Liver (tissue), 9 donors: ENCODE measurements around the gene CYP4Z1. TPM values are rescaled to one million over a fixed set of nuclear protein-coding genes. Genes with fewer than 3 reads are reported as not detected.
"Not testable (repeated sequence)": the region's sequence is repeated elsewhere in the genome, so short reads cannot be mapped to it uniquely, and the experiment has no call there.

Source experiments
- DNase-seq: peaks from one replicate; pipeline ENCODE4 v3.0.0-alpha.2; 2017; ENCODE audit warnings: low spot score
- H3K27ac ChIP-seq, 2 donors: one replicate each; pipeline ENCODE4 v1.7.0; 2013; ENCODE audit warnings: inconsistent platforms in 2 of 2, low read length in 2 of 2, control low read depth in 1 of 2, low read depth in 1 of 2, mild to moderate bottlenecking in 1 of 2
- H3K27me3 ChIP-seq, 4 donors: one replicate each; pipeline versions ENCODE4 v1.6.1 to v1.7.0; 2013; ENCODE audit warnings: low read length in 3 of 4, inconsistent platforms in 1 of 4, mild to moderate bottlenecking in 1 of 4, moderate library complexity in 1 of 4; ENCODE audit not compliant: control insufficient read depth in 4 of 4, insufficient read depth in 4 of 4
- H3K36me3 ChIP-seq, 4 donors: one replicate each; pipeline versions ENCODE4 v1.6.1 to v1.7.0; 2013; ENCODE audit warnings: low read length in 3 of 4, mild to moderate bottlenecking in 3 of 4, low read depth in 1 of 4, moderate library complexity in 1 of 4; ENCODE audit not compliant: control insufficient read depth in 4 of 4, insufficient read depth in 3 of 4
- H3K4me1 ChIP-seq, 4 donors: one replicate each; pipeline versions ENCODE4 v1.6.1 to v1.7.0; 2013; ENCODE audit warnings: low read length in 3 of 4, mild to moderate bottlenecking in 3 of 4, moderate library complexity in 1 of 4; ENCODE audit not compliant: control insufficient read depth in 4 of 4, insufficient read depth in 4 of 4
- H3K4me3 ChIP-seq, 3 donors: one replicate each; pipeline versions ENCODE4 v1.6.1 to v1.7.0; 2013; ENCODE audit warnings: low read length in 3 of 3, control low read depth in 1 of 3, low read depth in 1 of 3, mild to moderate bottlenecking in 1 of 3
- H3K9ac ChIP-seq, 2 donors: one replicate each; pipeline ENCODE4 v1.7.0; 2013; ENCODE audit warnings: low read length in 2 of 2, mild to moderate bottlenecking in 2 of 2, moderate library complexity in 2 of 2, control low read depth in 1 of 2, low read depth in 1 of 2
- H3K9me3 ChIP-seq, 4 donors: one replicate each; pipeline versions ENCODE4 v1.6.1 to v1.7.0; 2013; ENCODE audit warnings: low read length in 3 of 4; ENCODE audit not compliant: control insufficient read depth in 4 of 4
- ATF3 ChIP-seq: IDR thresholded peaks from 2 replicates; pipeline ENCODE4 v1.6.1; 2016; ENCODE audit warnings: antibody characterized with exemption
- CTCF ChIP-seq: fragments of 150-350 bp; IDR thresholded peaks from 2 replicates; pipeline ENCODE4 v1.5.1; 2017; ENCODE audit warnings: improper control_type of control experiment, low read depth, low read length; ENCODE audit not compliant: missing input control
- EGR1 ChIP-seq, 2 donors: IDR thresholded peaks; 2 replicates each; pipeline ENCODE4 v1.6.1; 2016 to 2018; ENCODE audit warnings: antibody characterized with exemption in 2 of 2, low read depth in 2 of 2
- FOXA1 ChIP-seq: IDR thresholded peaks from 2 replicates; pipeline ENCODE4 v1.6.1; 2016; ENCODE audit warnings: antibody characterized with exemption
- FOXA2 ChIP-seq: IDR thresholded peaks from 2 replicates; pipeline ENCODE4 v1.6.1; 2016; ENCODE audit warnings: antibody characterized with exemption
- GABPA ChIP-seq, 2 donors: IDR thresholded peaks in 1 of 2; conservative IDR thresholded peaks in 1 of 2; 2 replicates each; pipeline ENCODE4 v1.6.1; 2016; ENCODE audit warnings: antibody characterized with exemption in 2 of 2, mild to moderate bottlenecking in 1 of 2, moderate library complexity in 1 of 2
- HNF4A ChIP-seq, 2 donors: conservative IDR thresholded peaks; 2 replicates each; pipeline ENCODE4 v1.6.1; 2016; ENCODE audit warnings: antibody characterized with exemption in 2 of 2, mild to moderate bottlenecking in 2 of 2
- HNF4G ChIP-seq: IDR thresholded peaks from 2 replicates; pipeline ENCODE4 v1.6.1; 2016; ENCODE audit warnings: antibody characterized with exemption
- JUND ChIP-seq, 2 donors: IDR thresholded peaks; 2 replicates each; pipeline ENCODE4 v1.6.1; 2016; ENCODE audit warnings: antibody characterized with exemption in 2 of 2
- MAX ChIP-seq: IDR thresholded peaks from 2 replicates; pipeline ENCODE4 v1.6.1; 2016; ENCODE audit warnings: antibody characterized with exemption
- NR2F2 ChIP-seq: IDR thresholded peaks from 2 replicates; pipeline ENCODE4 v1.6.1; 2016; ENCODE audit warnings: antibody characterized with exemption
- RAD21 ChIP-seq, 2 donors: IDR thresholded peaks; 2 replicates each; pipeline ENCODE4 v1.6.1; 2016; ENCODE audit warnings: antibody characterized with exemption in 2 of 2, mild to moderate bottlenecking in 2 of 2
- REST ChIP-seq: IDR thresholded peaks from 2 replicates; pipeline ENCODE4 v1.6.1; 2016; ENCODE audit warnings: antibody characterized with exemption, mild to moderate bottlenecking
- RXRA ChIP-seq, 2 donors: IDR thresholded peaks; 2 replicates each; pipeline ENCODE4 v1.6.1; 2017 to 2018; ENCODE audit warnings: antibody characterized with exemption in 2 of 2, mild to moderate bottlenecking in 1 of 2
- SP1 ChIP-seq: IDR thresholded peaks from 2 replicates; pipeline ENCODE4 v1.6.1; 2018; ENCODE audit warnings: antibody characterized with exemption, mild to moderate bottlenecking
- YY1 ChIP-seq: IDR thresholded peaks from 2 replicates; pipeline ENCODE4 v1.6.1; 2016; ENCODE audit warnings: antibody characterized with exemption, mild to moderate bottlenecking
- ZBTB33 ChIP-seq: IDR thresholded peaks from 2 replicates; pipeline ENCODE4 v1.6.1; 2016; ENCODE audit warnings: antibody characterized with exemption
- WGBS: extraction: QIAGEN DNeasy Blood & Tissue Kit; methylation state at CpG from one replicate; pipeline ENCODE4 v1.1.7; 2013; 5-methylcytosine and 5-hydroxymethylcytosine counted together
- polyA plus RNA-seq, 2 donors: library from polyadenylated mRNA; stranded (reverse) in 1 of 2; unstranded in 1 of 2; fragments of 200-250 nt in 1 of 2; fragments of >200 nt in 1 of 2; fragmentation: Nextera tagmentation in 1 of 2; extraction: Ambion mirVana in 1 of 2; gene quantifications; one replicate each; pipeline versions ENCODE4 v1.2.1 to v1.2.3, GENCODE V29; 2013 to 2015
- total RNA-seq, 2 donors: library from RNA; depleted of rRNA; stranded (reverse); fragments of >200 nt; gene quantifications; one replicate each; pipeline ENCODE4 v1.2.3, GENCODE V29; 2014
- donor health status: healthy.
- donor health status: healthy.
- donor health status: healthy.
- donor health status: healthy.
- donor health status: healthy.

The CYP4Z1 gene
- total and polyA plus RNA-seq, 4 donors = 0.09 to 0.50 (median 0.20) TPM

- Histone ChIP-seq H3K4me3 (no peak overlapping the region), H3K4me1 (peaks cover 7 to 36% (median 20%) of the 10 kb centered on the region in 4 donors), H3K9ac (no peak overlapping the region), H3K27ac (peak overlapping the region; percentile 80 to 81), H3K27me3 (no peaks in the 10 kb centered on the region), H3K36me3 (no peaks in the 10 kb centered on the region), H3K9me3 (no peaks in the 10 kb centered on the region)
- TF ChIP-seq FOXA1 (no peak), ZBTB33 (no peak), HNF4A (conservative IDR thresholded peaks at IDR 0.05) (no peak), HNF4G (no peak), CTCF (no peak), JUND (IDR thresholded peaks at IDR 0.05) (no peak), RAD21 (IDR thresholded peaks at IDR 0.05) (no peak), ATF3 (no peak), EGR1 (IDR thresholded peaks at IDR 0.05; ENCODE audit: low read depth in 2 of 2) (no peak), FOXA2 (no peak), YY1 (no peak), MAX (no peak), GABPA (IDR thresholded peaks at IDR 0.05 in 1 of 2, conservative IDR thresholded peaks at IDR 0.05 in 1 of 2) (no peak)
- WGBS = 96% methylated on average over 1 of the region's 1 CpG
- no peak for DNase-seq
Observed at GRCh38 chr1:47128221-47128620, 61.2 kb downstream of the CYP4Z1 start.

GRCh38 chr1:47128854-47129253, 61.8 kb downstream of the CYP4Z1 start:
- not testable (repeated sequence) for H3K27me3 ChIP-seq, H3K9me3 ChIP-seq, H3K4me3 ChIP-seq, H3K9ac ChIP-seq, H3K36me3 ChIP-seq
- TF ChIP-seq FOXA1 (peak; percentile 65), HNF4G (peak; percentile 93), REST (peak; percentile 79), FOXA2 (peak; percentile 80), YY1 (peak; percentile 81), MAX (peak; percentile 78), HNF4A (conservative IDR thresholded peaks at IDR 0.05) (peak; percentile 96 to 97), ZBTB33 (peak; percentile 86), JUND (IDR thresholded peaks at IDR 0.05) (peak in 1 of 2 donors; percentile 79), GABPA (IDR thresholded peaks at IDR 0.05 in 1 of 2, conservative IDR thresholded peaks at IDR 0.05 in 1 of 2) (peak in 1 of 2 donors; percentile 59), RXRA (IDR thresholded peaks at IDR 0.05) (peak; percentile 98 to 99), NR2F2 (peak; percentile 22), EGR1 (IDR thresholded peaks at IDR 0.05; ENCODE audit: low read depth in 2 of 2) (peak; percentile 45 to 82), SP1 (peak; percentile 98), RAD21 (IDR thresholded peaks at IDR 0.05) (peak; percentile 42 to 45)
- Histone ChIP-seq H3K27ac (peak overlapping the region; percentile 80 to 81), H3K4me1 (peaks cover 7 to 36% (median 20%) of the 10 kb centered on the region in 4 donors)
- 26% methylated on average over 2 of the region's 2 CpGs for WGBS
- peak; percentile 52 for DNase-seq
